Nephron progenitor cell (in vitro differentiated cells): ENCODE results near the gene BMP10.

Experiments used
- DNase-seq: peaks from one replicate; pipeline ENCODE4 v3.0.0; 2021
- H3K27ac Mint-ChIP-seq: 2 replicates; pipeline ENCODE4 v1.8.0; 2021; ENCODE audit warnings: mild to moderate bottlenecking, moderate library complexity, mixed read lengths
- H3K27me3 Mint-ChIP-seq: 2 replicates; pipeline ENCODE4 v1.8.0; 2021; ENCODE audit warnings: mild to moderate bottlenecking, low read depth, mixed read lengths; ENCODE audit not compliant: poor library complexity
- H3K36me3 Mint-ChIP-seq: 2 replicates; pipeline ENCODE4 v1.8.0; 2021; ENCODE audit warnings: low read depth, mixed read lengths
- H3K4me1 Mint-ChIP-seq: 2 replicates; pipeline ENCODE4 v1.8.0; 2021; ENCODE audit warnings: mixed read lengths
- H3K4me3 Mint-ChIP-seq: 2 replicates; pipeline ENCODE4 v1.8.0; 2021; ENCODE audit warnings: mild to moderate bottlenecking, moderate library complexity, mixed read lengths
- H3K9me3 Mint-ChIP-seq: 2 replicates; pipeline ENCODE4 v1.8.0; 2021; ENCODE audit warnings: mild to moderate bottlenecking, moderate library complexity, mixed read lengths
- TF ChIP-seq, protein P1 (sequence below): fragments of 200-600 bp; sonication (generic); IDR thresholded peaks from 2 replicates; pipeline ENCODE4 v1.5.0; 2021; ENCODE audit warnings: antibody characterized with exemption

Gene BMP10

DNA sequence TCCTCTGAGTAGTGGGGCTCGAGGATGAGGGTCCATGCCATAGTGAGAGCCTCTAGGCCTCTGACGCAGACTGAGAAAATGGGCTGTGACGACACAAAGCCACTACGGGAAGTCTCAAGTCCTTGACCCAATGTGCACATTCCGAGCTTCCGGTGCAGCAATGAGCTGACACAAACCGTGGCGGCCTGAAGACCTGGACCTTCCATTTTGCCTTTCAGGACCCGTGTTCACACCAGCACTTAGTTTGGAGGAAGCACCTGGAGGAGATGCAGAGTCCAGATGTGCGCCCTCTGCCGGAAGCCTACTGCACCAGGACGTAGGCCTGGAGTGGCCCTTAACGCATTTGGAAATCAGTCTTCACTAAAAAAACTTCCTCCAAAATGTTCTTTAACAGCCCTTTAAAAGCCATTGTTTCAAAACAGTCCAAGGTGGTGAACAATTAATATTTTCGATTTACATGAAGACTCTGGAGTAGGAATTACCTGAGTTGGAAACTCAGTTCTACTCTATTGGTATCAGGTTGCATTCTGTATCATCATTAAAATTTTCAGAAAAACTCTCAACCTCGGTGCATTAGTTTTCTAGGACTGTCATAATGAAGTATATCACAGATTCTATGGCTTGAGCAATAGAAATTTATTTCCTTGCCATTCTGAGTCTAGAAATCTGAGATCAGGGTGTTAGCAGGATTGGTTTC, 33.9 kb downstream of the BMP10 start:
- H3K4me3 Mint-ChIP-seq: no peak overlapping the region
- H3K4me1 Mint-ChIP-seq: peaks cover 1% of the 10 kb centered on the region
- no peak overlapping the region for H3K27ac Mint-ChIP-seq
- DNase-seq: peak; percentile 70
- peaks cover 2% of the 10 kb centered on the region for H3K27me3 Mint-ChIP-seq
- no peaks in the 10 kb centered on the region for H3K36me3 Mint-ChIP-seq
- H3K9me3 Mint-ChIP-seq: peaks cover 7% of the 10 kb centered on the region
- TF ChIP-seq, protein P1, sequence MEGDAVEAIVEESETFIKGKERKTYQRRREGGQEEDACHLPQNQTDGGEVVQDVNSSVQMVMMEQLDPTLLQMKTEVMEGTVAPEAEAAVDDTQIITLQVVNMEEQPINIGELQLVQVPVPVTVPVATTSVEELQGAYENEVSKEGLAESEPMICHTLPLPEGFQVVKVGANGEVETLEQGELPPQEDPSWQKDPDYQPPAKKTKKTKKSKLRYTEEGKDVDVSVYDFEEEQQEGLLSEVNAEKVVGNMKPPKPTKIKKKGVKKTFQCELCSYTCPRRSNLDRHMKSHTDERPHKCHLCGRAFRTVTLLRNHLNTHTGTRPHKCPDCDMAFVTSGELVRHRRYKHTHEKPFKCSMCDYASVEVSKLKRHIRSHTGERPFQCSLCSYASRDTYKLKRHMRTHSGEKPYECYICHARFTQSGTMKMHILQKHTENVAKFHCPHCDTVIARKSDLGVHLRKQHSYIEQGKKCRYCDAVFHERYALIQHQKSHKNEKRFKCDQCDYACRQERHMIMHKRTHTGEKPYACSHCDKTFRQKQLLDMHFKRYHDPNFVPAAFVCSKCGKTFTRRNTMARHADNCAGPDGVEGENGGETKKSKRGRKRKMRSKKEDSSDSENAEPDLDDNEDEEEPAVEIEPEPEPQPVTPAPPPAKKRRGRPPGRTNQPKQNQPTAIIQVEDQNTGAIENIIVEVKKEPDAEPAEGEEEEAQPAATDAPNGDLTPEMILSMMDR: peak; percentile 70

- no peak overlapping the region for H3K27ac Mint-ChIP-seq
- no peak for DNase-seq
- H3K27me3 Mint-ChIP-seq: peaks cover 6% of the 10 kb centered on the region
- H3K9me3 Mint-ChIP-seq: peaks cover 7% of the 10 kb centered on the region
- TF ChIP-seq, protein P1: no peak
- H3K4me1 Mint-ChIP-seq: peaks cover 6% of the 10 kb centered on the region
- no peaks in the 10 kb centered on the region for H3K36me3 Mint-ChIP-seq
- no peak overlapping the region for H3K4me3 Mint-ChIP-seq
These were observed 35.6 kb downstream of the BMP10 start for GRCh38 chr2:68835621-68836020.

- Mint-ChIP-seq H3K4me3 (no peak overlapping the region), H3K36me3 (no peaks in the 10 kb centered on the region), H3K27me3 (peaks cover 6% of the 10 kb centered on the region), H3K4me1 (peaks cover 6% of the 10 kb centered on the region), H3K27ac (no peak overlapping the region), H3K9me3 (peaks cover 3% of the 10 kb centered on the region)
- TF ChIP-seq, protein P1: no peak
- DNase-seq: no peak
These were observed 36.3 kb downstream of the BMP10 start for GRCh38 chr2:68834737-68835376.

DNA sequence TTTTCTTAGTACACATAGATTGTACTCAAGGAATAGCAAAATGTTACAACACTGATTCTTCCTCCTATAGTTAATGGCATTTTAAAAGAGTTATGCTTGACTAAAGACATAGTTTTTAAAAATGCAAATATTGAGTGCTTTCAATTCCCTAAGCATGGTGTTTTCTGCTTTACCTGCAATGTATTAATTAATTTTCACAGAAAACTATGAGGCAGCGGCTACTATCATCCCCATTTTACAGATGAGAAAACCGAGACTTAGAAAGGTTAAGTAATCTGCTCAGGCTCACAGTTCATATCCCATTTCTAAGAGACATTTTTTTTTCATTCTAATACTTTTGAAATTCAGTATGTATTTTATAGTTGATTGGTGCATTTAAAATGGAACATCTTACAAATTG, 38.0 kb downstream of the BMP10 start:
- peaks cover 16% of the 10 kb centered on the region for H3K4me1 Mint-ChIP-seq
- H3K4me3 Mint-ChIP-seq: no peak overlapping the region
- no peaks in the 10 kb centered on the region for H3K9me3 Mint-ChIP-seq
- DNase-seq: no peak
- H3K27me3 Mint-ChIP-seq: peaks cover 9% of the 10 kb centered on the region
- H3K27ac Mint-ChIP-seq: no peak overlapping the region
- TF ChIP-seq, protein P1: no peak
- no peaks in the 10 kb centered on the region for H3K36me3 Mint-ChIP-seq

DNA sequence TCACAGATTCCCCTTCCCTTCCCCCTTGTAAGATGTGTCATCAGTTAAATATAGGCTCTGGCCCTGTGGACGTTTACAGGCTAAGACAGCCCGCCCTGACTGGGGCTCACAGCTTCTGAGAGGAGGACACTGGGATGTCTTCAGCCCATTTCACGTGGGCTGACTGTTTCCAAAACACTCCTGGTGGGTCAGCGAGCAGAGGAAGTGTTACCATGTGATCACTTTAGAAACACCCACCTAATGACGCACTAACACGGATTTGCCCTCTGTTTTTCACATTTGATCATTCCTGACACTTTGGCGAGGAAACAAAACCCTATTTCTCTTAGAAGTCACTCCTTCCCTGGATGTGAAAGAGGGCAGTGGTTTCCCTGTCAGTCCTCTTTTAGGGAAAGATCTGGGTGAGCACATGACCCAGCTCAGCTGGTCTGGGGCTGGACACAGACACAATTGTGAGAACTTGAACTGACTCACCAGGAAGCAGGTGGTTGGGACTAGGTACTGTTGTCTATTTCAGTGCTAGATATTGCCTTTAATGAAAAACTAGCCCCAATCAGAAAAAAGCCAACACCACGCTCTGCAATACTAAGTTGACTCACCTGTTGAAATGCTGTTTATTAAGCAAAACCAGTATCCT, 38.8 kb downstream of the BMP10 start:
- Mint-ChIP-seq H3K4me3 (no peak overlapping the region), H3K9me3 (no peaks in the 10 kb centered on the region), H3K27me3 (peaks cover 9% of the 10 kb centered on the region), H3K36me3 (no peaks in the 10 kb centered on the region), H3K4me1 (peaks cover 16% of the 10 kb centered on the region), H3K27ac (no peak overlapping the region)
- DNase-seq: no peak
- TF ChIP-seq, protein P1: no peak
